Measurements from ENCODE around the gene ANK3. TPM values are rescaled to one million over a fixed set of nuclear protein-coding genes. Genes with fewer than 3 reads are reported as not detected.

Gene ANK3
- total RNA-seq, 2 experiments from 2014 or later: 60.5 to 61.9 TPM

- no peaks in the 10 kb centered on the region for H3K36me3 ChIP-seq (ENCODE audit: insufficient read depth, low read length)
- H3K4me3 ChIP-seq (ENCODE audit: low read length): no peak overlapping the region
- Mint-ChIP-seq H3K27ac (no peak overlapping the region), H3K9me3 (no peaks in the 10 kb centered on the region), H3K27me3 (no peaks in the 10 kb centered on the region), H3K4me1 (ENCODE audit: low read depth) (peaks cover 26% of the 10 kb centered on the region), H3K4me3 (no peak overlapping the region), H3K36me3 (ENCODE audit: low read depth) (peaks cover 8% of the 10 kb centered on the region)
- H3K4me1 ChIP-seq (ENCODE audit: insufficient read depth, low read length): no peaks in the 10 kb centered on the region
- ATAC-seq (ENCODE audit: poor library complexity): no peak
- no peak for TF ChIP-seq CTCF (IDR thresholded peaks at IDR 0.05)
- no peak overlapping the region for H3K27ac ChIP-seq (ENCODE audit: low read depth in 1 of 2, low read length in 2 of 2)
- DNase-seq: no peak
- H3K27me3 ChIP-seq (ENCODE audit: control insufficient read depth in 1 of 2, insufficient read depth in 2 of 2, low read length in 2 of 2): no peaks in the 10 kb centered on the region
- H3K9me3 ChIP-seq (ENCODE audit: control insufficient read depth in 1 of 2, insufficient read depth in 1 of 2, low read length in 2 of 2): no peaks in the 10 kb centered on the region
- ChIA-PET CTCF (no interaction called here), POLR2A (no interaction called here)
- intact Hi-C loops (cut with DNase I, micrococcal nuclease): no loop called here
These were observed 4.3 kb downstream of the ANK3 start for GRCh38 chr10:60385399-60385738.

GRCh38 chr10:60384708-60385398 is 4.8 kb downstream of the ANK3 start:
- POLR2A ChIA-PET: no interaction called here
- Histone ChIP-seq H3K27ac (ENCODE audit: low read depth in 1 of 2, low read length in 2 of 2) (no peak overlapping the region), H3K36me3 (ENCODE audit: insufficient read depth, low read length) (no peaks in the 10 kb centered on the region), H3K4me1 (ENCODE audit: insufficient read depth, low read length) (no peaks in the 10 kb centered on the region), H3K27me3 (ENCODE audit: control insufficient read depth in 1 of 2, insufficient read depth in 2 of 2, low read length in 2 of 2) (no peaks in the 10 kb centered on the region), H3K4me3 (ENCODE audit: low read length) (no peak overlapping the region), H3K9me3 (ENCODE audit: control insufficient read depth in 1 of 2, insufficient read depth in 1 of 2, low read length in 2 of 2) (no peaks in the 10 kb centered on the region)
- Mint-ChIP-seq H3K9me3 (no peaks in the 10 kb centered on the region), H3K36me3 (ENCODE audit: low read depth) (peaks cover 3% of the 10 kb centered on the region), H3K27me3 (no peaks in the 10 kb centered on the region), H3K27ac (no peak overlapping the region), H3K4me3 (no peak overlapping the region), H3K4me1 (ENCODE audit: low read depth) (peaks cover 21% of the 10 kb centered on the region)
- intact Hi-C loops (cut with DNase I, micrococcal nuclease): no loop called here
- ATAC-seq (ENCODE audit: poor library complexity) (no peak), DNase-seq (no peak)
- no peak for TF ChIP-seq CTCF (IDR thresholded peaks at IDR 0.05)
- CTCF ChIA-PET: interaction anchor here (1.8 kb wide), 1 partner anchor 15 kb away, joined by 4 read pairs; no protein-coding TSS in a partner anchor

DNA sequence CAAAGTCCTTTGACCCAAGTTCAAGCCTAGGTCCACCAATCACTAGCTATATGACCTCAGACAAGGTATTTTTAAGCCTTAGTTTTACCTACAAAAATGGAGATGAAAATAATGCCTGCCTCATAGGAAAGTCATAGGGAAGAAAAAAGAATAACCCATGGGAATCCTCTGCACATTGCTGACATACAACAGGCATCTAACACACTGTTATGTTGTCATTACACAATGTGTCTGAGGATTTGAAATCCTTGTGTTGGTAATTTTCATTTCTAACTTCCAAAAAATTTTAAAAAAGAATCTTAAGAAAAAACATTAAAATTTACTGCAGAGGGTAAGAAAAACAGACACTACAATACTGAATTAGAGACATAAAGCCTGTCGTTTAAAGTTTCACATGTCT is 5.7 kb downstream of the ANK3 start:
- Mint-ChIP-seq H3K27ac (no peak overlapping the region), H3K27me3 (no peaks in the 10 kb centered on the region), H3K4me1 (ENCODE audit: low read depth) (peaks cover 22% of the 10 kb centered on the region), H3K36me3 (ENCODE audit: low read depth) (no peaks in the 10 kb centered on the region), H3K4me3 (no peak overlapping the region), H3K9me3 (no peaks in the 10 kb centered on the region)
- ChIA-PET POLR2A (no interaction called here), CTCF (interaction anchor here (1.8 kb wide), 1 partner anchor 14 kb away, joined by 4 read pairs; no protein-coding TSS in a partner anchor)
- no peaks in the 10 kb centered on the region for H3K27me3 ChIP-seq (ENCODE audit: control insufficient read depth in 1 of 2, insufficient read depth in 2 of 2, low read length in 2 of 2)
- DNase-seq (no peak), ATAC-seq (ENCODE audit: poor library complexity) (no peak)
- H3K27ac ChIP-seq (ENCODE audit: low read depth in 1 of 2, low read length in 2 of 2): no peak overlapping the region
- no peaks in the 10 kb centered on the region for H3K9me3 ChIP-seq (ENCODE audit: control insufficient read depth in 1 of 2, insufficient read depth in 1 of 2, low read length in 2 of 2)
- intact Hi-C loops (cut with DNase I, micrococcal nuclease): no loop called here
- no peak overlapping the region for H3K4me3 ChIP-seq (ENCODE audit: low read length)
- no peaks in the 10 kb centered on the region for H3K36me3 ChIP-seq (ENCODE audit: insufficient read depth, low read length)
- H3K4me1 ChIP-seq (ENCODE audit: insufficient read depth, low read length): no peaks in the 10 kb centered on the region
- no peak for TF ChIP-seq CTCF (IDR thresholded peaks at IDR 0.05)
